ENCODE data around the gene RENBP. TPM values are rescaled to one million over a fixed set of nuclear protein-coding genes. Genes with fewer than 3 reads are reported as not detected.
A peak's percentile ranks its signal among the peaks of the same experiment; 100 is the strongest.

The RENBP gene
- total and polyA plus RNA-seq, 4 donors, result 1.0 to 7.9 (median 7.0) TPM

DNA sequence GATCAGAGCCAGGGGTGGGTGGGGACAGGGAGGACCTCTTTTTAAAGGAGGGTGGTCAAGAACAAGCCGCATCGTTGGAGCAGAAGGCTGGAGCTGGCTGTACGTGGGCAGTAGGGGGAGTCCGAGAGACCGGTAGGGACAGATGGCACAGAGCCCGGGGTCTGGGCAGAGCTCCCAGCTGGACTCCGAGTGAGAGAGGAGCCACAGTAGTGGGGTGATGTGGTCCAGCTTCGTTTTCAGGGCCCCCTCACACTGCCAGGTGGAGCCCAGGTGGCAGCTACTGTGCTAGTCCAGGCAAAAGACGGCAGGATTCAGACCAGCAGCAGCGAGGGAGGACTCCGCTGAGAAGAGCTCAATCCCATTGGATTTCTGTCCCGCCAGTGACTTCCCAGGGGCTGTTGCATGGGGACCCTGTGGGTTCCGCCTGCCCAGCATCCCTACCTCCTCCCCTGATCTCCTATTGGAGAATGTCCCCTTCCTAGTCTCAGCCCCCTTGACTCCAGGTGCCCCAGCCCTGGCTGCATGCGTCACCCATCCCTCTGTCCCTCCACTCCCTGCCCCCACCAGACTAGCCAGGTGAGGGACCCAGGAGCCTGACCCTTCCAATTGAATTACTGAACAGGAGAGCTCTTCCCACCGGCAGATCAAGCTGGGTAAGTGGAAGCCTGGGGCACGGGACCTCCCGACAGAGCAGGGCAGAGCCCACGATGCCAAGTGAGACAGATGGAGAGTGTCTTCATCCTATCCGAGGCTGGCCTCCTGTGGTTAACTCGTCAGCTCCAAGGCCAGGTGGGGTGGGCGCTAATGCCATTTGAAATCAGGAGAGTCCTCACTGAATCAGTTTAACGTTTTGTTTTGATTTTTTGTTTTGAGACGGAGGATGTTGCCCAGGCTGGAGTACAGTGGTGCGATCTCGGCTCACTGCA lies 21.2 kb downstream of the RENBP start:
- no peak for DNase-seq (ENCODE audit: low spot score)
- H3K9ac ChIP-seq (ENCODE audit: low read depth in 1 of 2, low read length in 2 of 2), result no peak overlapping the region
- no peak overlapping the region for H3K4me3 ChIP-seq (ENCODE audit: low read depth in 1 of 3, low read length in 3 of 3)
- no peak overlapping the region for H3K27ac ChIP-seq (ENCODE audit: low read depth in 1 of 2, low read length in 2 of 2)
- no peaks in the 10 kb centered on the region for H3K27me3 ChIP-seq (ENCODE audit: control insufficient read depth in 4 of 4, insufficient read depth in 4 of 4, low read length in 3 of 4)
- WGBS, result 48% methylated on average over 25 of the region's 25 CpGs
- no peaks in the 10 kb centered on the region for H3K9me3 ChIP-seq (ENCODE audit: control insufficient read depth in 4 of 4, low read length in 3 of 4)
- H3K4me1 ChIP-seq (ENCODE audit: control insufficient read depth in 4 of 4, insufficient read depth in 4 of 4, low read length in 3 of 4), result peaks cover 7 to 25% (median 15%) of the 10 kb centered on the region in 4 donors
- no peaks in the 10 kb centered on the region for H3K36me3 ChIP-seq (ENCODE audit: control insufficient read depth in 4 of 4, insufficient read depth in 3 of 4, low read depth in 1 of 4, low read length in 3 of 4)
- TF ChIP-seq SP1 (IDR thresholded peaks at IDR 0.05) (no peak), RAD21 (IDR thresholded peaks at IDR 0.05) (peak; percentile 20 to 66)
- TF ChIP-seq, protein P1, sequence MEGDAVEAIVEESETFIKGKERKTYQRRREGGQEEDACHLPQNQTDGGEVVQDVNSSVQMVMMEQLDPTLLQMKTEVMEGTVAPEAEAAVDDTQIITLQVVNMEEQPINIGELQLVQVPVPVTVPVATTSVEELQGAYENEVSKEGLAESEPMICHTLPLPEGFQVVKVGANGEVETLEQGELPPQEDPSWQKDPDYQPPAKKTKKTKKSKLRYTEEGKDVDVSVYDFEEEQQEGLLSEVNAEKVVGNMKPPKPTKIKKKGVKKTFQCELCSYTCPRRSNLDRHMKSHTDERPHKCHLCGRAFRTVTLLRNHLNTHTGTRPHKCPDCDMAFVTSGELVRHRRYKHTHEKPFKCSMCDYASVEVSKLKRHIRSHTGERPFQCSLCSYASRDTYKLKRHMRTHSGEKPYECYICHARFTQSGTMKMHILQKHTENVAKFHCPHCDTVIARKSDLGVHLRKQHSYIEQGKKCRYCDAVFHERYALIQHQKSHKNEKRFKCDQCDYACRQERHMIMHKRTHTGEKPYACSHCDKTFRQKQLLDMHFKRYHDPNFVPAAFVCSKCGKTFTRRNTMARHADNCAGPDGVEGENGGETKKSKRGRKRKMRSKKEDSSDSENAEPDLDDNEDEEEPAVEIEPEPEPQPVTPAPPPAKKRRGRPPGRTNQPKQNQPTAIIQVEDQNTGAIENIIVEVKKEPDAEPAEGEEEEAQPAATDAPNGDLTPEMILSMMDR (IDR thresholded peaks at IDR 0.05; ENCODE audit: low read depth, low read length, missing input control), result peak; percentile 45
- TF ChIP-seq, protein P2, sequence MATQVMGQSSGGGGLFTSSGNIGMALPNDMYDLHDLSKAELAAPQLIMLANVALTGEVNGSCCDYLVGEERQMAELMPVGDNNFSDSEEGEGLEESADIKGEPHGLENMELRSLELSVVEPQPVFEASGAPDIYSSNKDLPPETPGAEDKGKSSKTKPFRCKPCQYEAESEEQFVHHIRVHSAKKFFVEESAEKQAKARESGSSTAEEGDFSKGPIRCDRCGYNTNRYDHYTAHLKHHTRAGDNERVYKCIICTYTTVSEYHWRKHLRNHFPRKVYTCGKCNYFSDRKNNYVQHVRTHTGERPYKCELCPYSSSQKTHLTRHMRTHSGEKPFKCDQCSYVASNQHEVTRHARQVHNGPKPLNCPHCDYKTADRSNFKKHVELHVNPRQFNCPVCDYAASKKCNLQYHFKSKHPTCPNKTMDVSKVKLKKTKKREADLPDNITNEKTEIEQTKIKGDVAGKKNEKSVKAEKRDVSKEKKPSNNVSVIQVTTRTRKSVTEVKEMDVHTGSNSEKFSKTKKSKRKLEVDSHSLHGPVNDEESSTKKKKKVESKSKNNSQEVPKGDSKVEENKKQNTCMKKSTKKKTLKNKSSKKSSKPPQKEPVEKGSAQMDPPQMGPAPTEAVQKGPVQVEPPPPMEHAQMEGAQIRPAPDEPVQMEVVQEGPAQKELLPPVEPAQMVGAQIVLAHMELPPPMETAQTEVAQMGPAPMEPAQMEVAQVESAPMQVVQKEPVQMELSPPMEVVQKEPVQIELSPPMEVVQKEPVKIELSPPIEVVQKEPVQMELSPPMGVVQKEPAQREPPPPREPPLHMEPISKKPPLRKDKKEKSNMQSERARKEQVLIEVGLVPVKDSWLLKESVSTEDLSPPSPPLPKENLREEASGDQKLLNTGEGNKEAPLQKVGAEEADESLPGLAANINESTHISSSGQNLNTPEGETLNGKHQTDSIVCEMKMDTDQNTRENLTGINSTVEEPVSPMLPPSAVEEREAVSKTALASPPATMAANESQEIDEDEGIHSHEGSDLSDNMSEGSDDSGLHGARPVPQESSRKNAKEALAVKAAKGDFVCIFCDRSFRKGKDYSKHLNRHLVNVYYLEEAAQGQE (IDR thresholded peaks at IDR 0.05), result no peak

DNA sequence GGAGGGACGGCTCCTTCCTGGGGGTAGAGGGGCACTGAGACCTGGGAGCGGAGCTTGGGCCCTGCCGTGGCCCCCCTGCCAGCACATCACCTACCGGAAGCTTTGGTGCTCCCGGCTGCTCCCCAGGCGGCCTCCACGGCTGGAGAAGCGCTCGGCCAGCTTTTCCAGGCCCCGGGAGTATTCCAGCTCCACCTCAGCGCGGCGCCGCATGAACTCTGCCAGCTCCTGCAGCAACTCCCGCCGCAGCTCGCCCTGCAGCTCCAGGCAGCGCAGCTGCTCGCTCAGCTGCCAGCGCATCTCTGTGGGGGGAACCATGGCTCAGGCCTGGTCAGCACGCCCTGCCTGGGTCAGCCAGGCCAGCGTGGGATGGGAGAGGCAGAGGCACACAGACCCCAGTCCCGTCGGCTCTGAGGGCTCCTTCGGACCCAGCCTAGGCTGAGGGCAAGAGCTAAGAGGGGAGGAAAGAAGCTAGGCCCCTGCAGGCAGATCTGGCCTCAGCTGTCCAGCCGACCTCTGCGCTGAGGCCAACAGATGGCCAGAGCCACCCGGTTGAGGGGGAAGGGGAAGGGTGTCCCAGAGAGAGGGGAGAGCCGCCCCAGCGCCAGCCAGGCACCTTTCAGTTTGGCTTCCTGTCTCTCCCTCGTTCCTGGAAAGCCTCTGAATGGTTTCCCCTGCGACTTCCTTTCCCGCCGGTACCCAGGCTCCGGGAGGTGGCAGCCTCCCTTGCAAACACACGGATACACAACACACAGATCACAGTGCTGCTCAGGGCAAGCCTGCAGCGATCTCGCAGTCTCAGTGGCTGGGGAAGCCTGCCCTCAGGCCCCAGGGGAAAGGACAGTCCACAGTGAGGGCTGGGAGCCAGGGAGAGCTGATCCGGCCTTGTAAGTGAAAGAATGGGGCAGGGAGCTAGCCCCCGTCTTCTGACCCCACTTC lies 22.7 kb downstream of the RENBP start:
- no peaks in the 10 kb centered on the region for H3K36me3 ChIP-seq (ENCODE audit: control insufficient read depth in 4 of 4, insufficient read depth in 3 of 4, low read depth in 1 of 4, low read length in 3 of 4)
- no peak overlapping the region for H3K27ac ChIP-seq (ENCODE audit: low read depth in 1 of 2, low read length in 2 of 2)
- H3K4me3 ChIP-seq (ENCODE audit: low read depth in 1 of 3, low read length in 3 of 3), result no peak overlapping the region
- H3K9me3 ChIP-seq (ENCODE audit: control insufficient read depth in 4 of 4, low read length in 3 of 4), result no peaks in the 10 kb centered on the region
- 62% methylated on average over 40 of the region's 40 CpGs for WGBS
- DNase-seq (ENCODE audit: low spot score), result no peak
- peaks cover 3 to 15% (median 7%) of the 10 kb centered on the region in 4 donors for H3K4me1 ChIP-seq (ENCODE audit: control insufficient read depth in 4 of 4, insufficient read depth in 4 of 4, low read length in 3 of 4)
- no peaks in the 10 kb centered on the region for H3K27me3 ChIP-seq (ENCODE audit: control insufficient read depth in 4 of 4, insufficient read depth in 4 of 4, low read length in 3 of 4)
- H3K9ac ChIP-seq (ENCODE audit: low read depth in 1 of 2, low read length in 2 of 2), result no peak overlapping the region
- TF ChIP-seq TAF1 (conservative IDR thresholded peaks at IDR 0.05) (no peak), NR2F2 (IDR thresholded peaks at IDR 0.05) (peak; percentile 57), JUND (IDR thresholded peaks at IDR 0.05) (no peak), FOXA1 (IDR thresholded peaks at IDR 0.05) (no peak), EGR1 (IDR thresholded peaks at IDR 0.05; ENCODE audit: low read depth in 2 of 2) (no peak), FOXA2 (IDR thresholded peaks at IDR 0.05) (no peak)
- TF ChIP-seq, protein P3, sequence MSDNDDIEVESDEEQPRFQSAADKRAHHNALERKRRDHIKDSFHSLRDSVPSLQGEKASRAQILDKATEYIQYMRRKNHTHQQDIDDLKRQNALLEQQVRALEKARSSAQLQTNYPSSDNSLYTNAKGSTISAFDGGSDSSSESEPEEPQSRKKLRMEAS (IDR thresholded peaks at IDR 0.05), result no peak

Measured in liver (tissue), 9 donors.